Measurements from ENCODE around the gene SKIC3. TPM values are rescaled to one million over a fixed set of nuclear protein-coding genes. Genes with fewer than 3 reads are reported as not detected.

Gene SKIC3
- total and polyA plus RNA-seq, 2 of the 13 experiments (the other 11 are each of a cell fraction or from before 2014, with no cell fraction given) = 36.9 to 61.5 TPM

DNA sequence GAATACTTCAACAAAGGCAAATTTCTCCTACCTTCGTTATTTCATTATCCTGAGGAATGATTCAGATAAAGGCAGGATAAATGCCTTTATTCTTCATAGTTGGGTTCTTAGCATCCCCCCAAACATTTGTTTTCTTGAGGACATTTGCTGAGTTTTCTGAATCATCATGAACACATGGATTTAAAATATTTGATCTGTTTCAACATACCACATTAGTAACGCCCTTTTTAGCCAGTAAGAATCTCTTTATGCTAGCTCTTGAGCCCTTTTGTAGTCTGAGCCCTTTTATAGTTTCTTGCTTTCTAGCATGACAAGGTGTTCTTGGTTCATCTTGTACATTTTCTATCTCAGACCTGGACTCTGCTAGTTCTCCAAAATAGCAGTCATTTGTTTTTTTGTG, 27.9 kb downstream of the SKIC3 start:
- no peak for FAIRE-seq
- Histone ChIP-seq H3K79me2 (ENCODE audit: insufficient read depth, low read length) (no peaks in the 10 kb centered on the region), H3K9me3 (ENCODE audit: low read length) (no peaks in the 10 kb centered on the region), H3K4me3 (replicated peaks in 1 of 3; ENCODE audit: insufficient read depth in 1 of 3, low read depth in 2 of 3, low read length in 3 of 3) (no peak overlapping the region), H3K27ac (ENCODE audit: extremely low read length, insufficient read depth, low read length) (no peak overlapping the region), H3K4me1 (ENCODE audit: insufficient read depth, low read length) (no peaks in the 10 kb centered on the region), H2AFZ (ENCODE audit: low read length) (no peak overlapping the region), H3K9ac (ENCODE audit: insufficient read depth, low read depth, low read length) (no peak overlapping the region), H3K36me3 (replicated peaks in 1 of 2; ENCODE audit: control insufficient read depth in 1 of 2, insufficient read depth in 2 of 2, low read length in 2 of 2) (peaks cover 15 to 43% of the 10 kb centered on the region in 2 experiments), H3K4me2 (ENCODE audit: low read depth, low read length) (no peak overlapping the region), H3K27me3 (ENCODE audit: control insufficient read depth in 1 of 2, insufficient read depth in 2 of 2, low read length in 2 of 2) (no peaks in the 10 kb centered on the region), H4K20me1 (ENCODE audit: insufficient read depth, low read length) (no peaks in the 10 kb centered on the region)
- POLR2A ChIA-PET = no interaction called here
- intact Hi-C loops (cut with micrococcal nuclease; ENCODE audit: unreplicated experiment) = no loop called here
- no peak for DNase-seq (ENCODE audit: low spot score)
- no peak for TF ChIP-seq ISL2 (CRISPR knock-in tag; IDR thresholded peaks at IDR 0.05)
- no peak for TF ChIP-seq TOE1 (CRISPR knock-in tag; IDR thresholded peaks at IDR 0.05)
- TF ChIP-seq, protein P1, sequence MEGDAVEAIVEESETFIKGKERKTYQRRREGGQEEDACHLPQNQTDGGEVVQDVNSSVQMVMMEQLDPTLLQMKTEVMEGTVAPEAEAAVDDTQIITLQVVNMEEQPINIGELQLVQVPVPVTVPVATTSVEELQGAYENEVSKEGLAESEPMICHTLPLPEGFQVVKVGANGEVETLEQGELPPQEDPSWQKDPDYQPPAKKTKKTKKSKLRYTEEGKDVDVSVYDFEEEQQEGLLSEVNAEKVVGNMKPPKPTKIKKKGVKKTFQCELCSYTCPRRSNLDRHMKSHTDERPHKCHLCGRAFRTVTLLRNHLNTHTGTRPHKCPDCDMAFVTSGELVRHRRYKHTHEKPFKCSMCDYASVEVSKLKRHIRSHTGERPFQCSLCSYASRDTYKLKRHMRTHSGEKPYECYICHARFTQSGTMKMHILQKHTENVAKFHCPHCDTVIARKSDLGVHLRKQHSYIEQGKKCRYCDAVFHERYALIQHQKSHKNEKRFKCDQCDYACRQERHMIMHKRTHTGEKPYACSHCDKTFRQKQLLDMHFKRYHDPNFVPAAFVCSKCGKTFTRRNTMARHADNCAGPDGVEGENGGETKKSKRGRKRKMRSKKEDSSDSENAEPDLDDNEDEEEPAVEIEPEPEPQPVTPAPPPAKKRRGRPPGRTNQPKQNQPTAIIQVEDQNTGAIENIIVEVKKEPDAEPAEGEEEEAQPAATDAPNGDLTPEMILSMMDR (CRISPR knock-in tag; IDR thresholded peaks at IDR 0.05) = no peak
- no peak for TF ChIP-seq ZNF430 (CRISPR knock-in tag; IDR thresholded peaks at IDR 0.05)
- no peak for TF ChIP-seq BATF2 (CRISPR knock-in tag; IDR thresholded peaks at IDR 0.05)
- no TSS peak for BruUV-seq (replicated peaks)
- WGBS (ENCODE audit: low lambda C conversion rate) = 98% methylated on average over 2 of the region's 2 CpGs
- in situ Hi-C loops (cut with HindIII; ENCODE audit: extremely low pct_ligation_motif_present, low pct_unique_long_range_greater_than_20kb) = no loop called here
- CTCF ChIA-PET (ENCODE audit: low intra/inter-chr PET ratio, low total read pairs) = no interaction called here
- no peak for ATAC-seq

DNA sequence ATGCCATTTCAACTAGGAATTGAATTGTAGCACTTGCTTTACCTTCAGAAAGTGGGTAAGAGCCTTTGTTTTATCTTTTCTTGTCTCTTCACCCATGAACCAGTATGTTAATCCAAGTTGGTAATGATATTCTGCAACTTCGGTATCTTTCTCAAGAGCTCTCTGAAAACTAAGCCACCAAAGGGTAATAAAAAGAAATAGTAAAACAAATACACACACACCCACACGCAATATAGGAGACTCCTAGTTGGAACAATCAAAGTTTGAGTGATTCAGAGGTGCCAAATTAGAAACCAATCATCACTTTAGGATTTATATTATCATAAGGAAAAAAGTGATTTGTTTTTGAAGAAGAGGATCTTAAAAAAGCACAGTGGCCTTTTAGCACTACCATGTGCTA, 30.4 kb downstream of the SKIC3 start:
- Histone ChIP-seq H3K9me3 (ENCODE audit: low read length) (no peaks in the 10 kb centered on the region), H3K36me3 (replicated peaks in 1 of 2; ENCODE audit: control insufficient read depth in 1 of 2, insufficient read depth in 2 of 2, low read length in 2 of 2) (peaks cover 16 to 48% of the 10 kb centered on the region in 2 experiments), H3K4me3 (replicated peaks in 1 of 3; ENCODE audit: insufficient read depth in 1 of 3, low read depth in 2 of 3, low read length in 3 of 3) (no peak overlapping the region), H3K4me1 (ENCODE audit: insufficient read depth, low read length) (no peaks in the 10 kb centered on the region), H3K79me2 (ENCODE audit: insufficient read depth, low read length) (no peaks in the 10 kb centered on the region), H4K20me1 (ENCODE audit: insufficient read depth, low read length) (no peaks in the 10 kb centered on the region), H3K27me3 (ENCODE audit: control insufficient read depth in 1 of 2, insufficient read depth in 2 of 2, low read length in 2 of 2) (no peaks in the 10 kb centered on the region), H2AFZ (ENCODE audit: low read length) (no peak overlapping the region), H3K27ac (ENCODE audit: extremely low read length, insufficient read depth, low read length) (no peak overlapping the region), H3K4me2 (ENCODE audit: low read depth, low read length) (no peak overlapping the region), H3K9ac (ENCODE audit: insufficient read depth, low read depth, low read length) (no peak overlapping the region)
- ChIA-PET POLR2A (no interaction called here), CTCF (ENCODE audit: low intra/inter-chr PET ratio, low total read pairs) (no interaction called here)
- DNase-seq (ENCODE audit: low spot score) (no peak), FAIRE-seq (no peak), ATAC-seq (no peak)
- BruUV-seq (replicated peaks) = no TSS peak
- 92% methylated on average over 2 of the region's 2 CpGs for WGBS (ENCODE audit: low lambda C conversion rate)
- in situ Hi-C loops (cut with HindIII; ENCODE audit: extremely low pct_ligation_motif_present, low pct_unique_long_range_greater_than_20kb) = no loop called here
- intact Hi-C loops (cut with micrococcal nuclease; ENCODE audit: unreplicated experiment) = no loop called here
- TF ChIP-seq, protein P2, sequence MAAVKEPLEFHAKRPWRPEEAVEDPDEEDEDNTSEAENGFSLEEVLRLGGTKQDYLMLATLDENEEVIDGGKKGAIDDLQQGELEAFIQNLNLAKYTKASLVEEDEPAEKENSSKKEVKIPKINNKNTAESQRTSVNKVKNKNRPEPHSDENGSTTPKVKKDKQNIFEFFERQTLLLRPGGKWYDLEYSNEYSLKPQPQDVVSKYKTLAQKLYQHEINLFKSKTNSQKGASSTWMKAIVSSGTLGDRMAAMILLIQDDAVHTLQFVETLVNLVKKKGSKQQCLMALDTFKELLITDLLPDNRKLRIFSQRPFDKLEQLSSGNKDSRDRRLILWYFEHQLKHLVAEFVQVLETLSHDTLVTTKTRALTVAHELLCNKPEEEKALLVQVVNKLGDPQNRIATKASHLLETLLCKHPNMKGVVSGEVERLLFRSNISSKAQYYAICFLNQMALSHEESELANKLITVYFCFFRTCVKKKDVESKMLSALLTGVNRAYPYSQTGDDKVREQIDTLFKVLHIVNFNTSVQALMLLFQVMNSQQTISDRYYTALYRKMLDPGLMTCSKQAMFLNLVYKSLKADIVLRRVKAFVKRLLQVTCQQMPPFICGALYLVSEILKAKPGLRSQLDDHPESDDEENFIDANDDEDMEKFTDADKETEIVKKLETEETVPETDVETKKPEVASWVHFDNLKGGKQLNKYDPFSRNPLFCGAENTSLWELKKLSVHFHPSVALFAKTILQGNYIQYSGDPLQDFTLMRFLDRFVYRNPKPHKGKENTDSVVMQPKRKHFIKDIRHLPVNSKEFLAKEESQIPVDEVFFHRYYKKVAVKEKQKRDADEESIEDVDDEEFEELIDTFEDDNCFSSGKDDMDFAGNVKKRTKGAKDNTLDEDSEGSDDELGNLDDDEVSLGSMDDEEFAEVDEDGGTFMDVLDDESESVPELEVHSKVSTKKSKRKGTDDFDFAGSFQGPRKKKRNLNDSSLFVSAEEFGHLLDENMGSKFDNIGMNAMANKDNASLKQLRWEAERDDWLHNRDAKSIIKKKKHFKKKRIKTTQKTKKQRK (IDR thresholded peaks at IDR 0.05; ENCODE audit: low read length) = no peak
- no peak for TF ChIP-seq GLMP (CRISPR knock-in tag; IDR thresholded peaks at IDR 0.05; ENCODE audit: borderline replicate concordance)
- TF ChIP-seq AGO2 (optimal IDR thresholded peaks at IDR 0.05; ENCODE audit: low read depth, low read length) = no peak
- no peak for TF ChIP-seq ZNF7 (CRISPR knock-in tag; IDR thresholded peaks at IDR 0.05)
- no peak for TF ChIP-seq PAX8 (CRISPR knock-in tag; IDR thresholded peaks at IDR 0.05; ENCODE audit: borderline replicate concordance)
- TF ChIP-seq ZNF260 (CRISPR knock-in tag; IDR thresholded peaks at IDR 0.05; ENCODE audit: borderline replicate concordance, low read depth) = no peak
- TF ChIP-seq POGZ (CRISPR knock-in tag; IDR thresholded peaks at IDR 0.05) = no peak
- TF ChIP-seq WIZ (CRISPR knock-in tag; IDR thresholded peaks at IDR 0.05) = no peak
